ENCODE data around the gene MITF.

DNA sequence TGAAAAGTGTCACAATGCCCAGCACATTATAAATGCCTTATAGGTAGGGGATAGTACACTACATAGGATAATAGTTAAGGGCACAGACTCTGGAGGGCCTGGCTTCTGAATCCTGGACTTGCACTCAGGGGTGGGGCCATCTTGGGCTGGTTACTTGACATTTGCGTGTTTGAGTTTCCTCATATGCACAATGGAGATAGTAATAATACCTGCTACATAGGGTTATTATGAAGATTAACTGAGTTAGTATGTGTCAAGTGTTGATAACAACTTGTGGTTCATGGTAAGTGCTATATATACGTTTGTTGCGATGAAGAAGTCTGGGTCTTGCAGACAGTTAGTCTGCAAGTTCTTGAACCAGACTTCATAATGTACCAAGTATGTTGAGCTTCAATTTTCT lies 37.0 kb downstream of the MITF start:
- TF ChIP-seq, protein P1, sequence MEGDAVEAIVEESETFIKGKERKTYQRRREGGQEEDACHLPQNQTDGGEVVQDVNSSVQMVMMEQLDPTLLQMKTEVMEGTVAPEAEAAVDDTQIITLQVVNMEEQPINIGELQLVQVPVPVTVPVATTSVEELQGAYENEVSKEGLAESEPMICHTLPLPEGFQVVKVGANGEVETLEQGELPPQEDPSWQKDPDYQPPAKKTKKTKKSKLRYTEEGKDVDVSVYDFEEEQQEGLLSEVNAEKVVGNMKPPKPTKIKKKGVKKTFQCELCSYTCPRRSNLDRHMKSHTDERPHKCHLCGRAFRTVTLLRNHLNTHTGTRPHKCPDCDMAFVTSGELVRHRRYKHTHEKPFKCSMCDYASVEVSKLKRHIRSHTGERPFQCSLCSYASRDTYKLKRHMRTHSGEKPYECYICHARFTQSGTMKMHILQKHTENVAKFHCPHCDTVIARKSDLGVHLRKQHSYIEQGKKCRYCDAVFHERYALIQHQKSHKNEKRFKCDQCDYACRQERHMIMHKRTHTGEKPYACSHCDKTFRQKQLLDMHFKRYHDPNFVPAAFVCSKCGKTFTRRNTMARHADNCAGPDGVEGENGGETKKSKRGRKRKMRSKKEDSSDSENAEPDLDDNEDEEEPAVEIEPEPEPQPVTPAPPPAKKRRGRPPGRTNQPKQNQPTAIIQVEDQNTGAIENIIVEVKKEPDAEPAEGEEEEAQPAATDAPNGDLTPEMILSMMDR (IDR thresholded peaks at IDR 0.05; ENCODE audit: low read depth, low read length) = no peak
- no peak for TF ChIP-seq POLR2A (IDR thresholded peaks at IDR 0.05; ENCODE audit: extremely low read depth, insufficient read length)
